ENCODE measurements around the gene PPP1R17.
A peak's percentile ranks its signal among the peaks of the same experiment; 100 is the strongest.

Gene PPP1R17

GRCh38 chr7:31687024-31687748 is at the start of gene PPP1R17:
Gene PPP1R17 (plus strand): TSS chr7:31687215. CDS start chr7:31692442, 5,227 bp downstream.
- DNase-seq (ENCODE audit: low spot score): no peak
- FAIRE-seq: no peak

- FAIRE-seq: no peak
- no peak for DNase-seq (ENCODE audit: low spot score)
These were observed 46.6 kb upstream of the PPP1R17 start for GRCh38 chr7:31640381-31640780.

- DNase-seq (ENCODE audit: low spot score): no peak
- FAIRE-seq: peak; percentile 30
These were observed 44.3 kb upstream of the PPP1R17 start for GRCh38 chr7:31642681-31643115.

- FAIRE-seq: peak; percentile 20
- no peak for DNase-seq (ENCODE audit: low spot score)
These were observed 40.1 kb upstream of the PPP1R17 start for GRCh38 chr7:31646942-31647341.

DNA sequence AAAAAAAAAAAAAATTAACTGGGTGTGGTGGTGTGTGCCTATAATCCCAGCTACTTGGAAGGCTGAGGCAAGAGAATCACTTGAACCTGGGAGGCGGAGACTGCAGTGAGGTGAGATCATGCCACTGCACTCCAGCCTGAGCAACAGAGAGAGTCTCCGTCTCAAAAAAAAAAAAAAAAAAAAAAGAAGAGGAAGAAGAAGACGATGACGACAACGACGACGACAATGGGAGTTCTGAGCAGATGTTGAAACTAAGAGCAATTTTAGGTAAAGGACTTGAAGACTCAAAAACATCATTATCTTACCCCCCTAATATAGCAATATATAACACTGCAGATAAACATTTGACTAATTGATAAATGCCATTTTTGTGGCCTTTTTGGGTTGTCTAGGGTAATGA is 39.5 kb upstream of the PPP1R17 start:
- FAIRE-seq: no peak
- DNase-seq (ENCODE audit: low spot score): no peak

DNA sequence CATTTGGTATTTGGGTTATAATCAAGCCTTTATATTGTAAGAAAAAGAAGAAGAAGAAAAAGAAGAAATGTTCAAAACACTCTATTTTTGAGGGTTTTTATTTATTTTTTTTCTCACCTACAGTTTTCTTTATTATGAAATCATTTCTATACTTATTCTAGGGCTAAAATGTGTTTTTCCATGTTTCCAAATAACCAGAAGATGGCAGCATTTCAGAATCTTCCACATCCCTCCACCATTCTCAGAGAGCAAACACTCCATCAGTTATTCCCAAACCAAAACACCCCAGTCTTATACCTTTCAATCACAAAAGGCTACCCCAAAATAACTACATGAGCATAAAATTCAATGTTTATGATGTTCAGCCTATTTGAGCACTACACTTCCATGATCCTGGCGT is 38.7 kb upstream of the PPP1R17 start:
- peak; percentile 18 for DNase-seq (ENCODE audit: low spot score)
- no peak for FAIRE-seq

DNA sequence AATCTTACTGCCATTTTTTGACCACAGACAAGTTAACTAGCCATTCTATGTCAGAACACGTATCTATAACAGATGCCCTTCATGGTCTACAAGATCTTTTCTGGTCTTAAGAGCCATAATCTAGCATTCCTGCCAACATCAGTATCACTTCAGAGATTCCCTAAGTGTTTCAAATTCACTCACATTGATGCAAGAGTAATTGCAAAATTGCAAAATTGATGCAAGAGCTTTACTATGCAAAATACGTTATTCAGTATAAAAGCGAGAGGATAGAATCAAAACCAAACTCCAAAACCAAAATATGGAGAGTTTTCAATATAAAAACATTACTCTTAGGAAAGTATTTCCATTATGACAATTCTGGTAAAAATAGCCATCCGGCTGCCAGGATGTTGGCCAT is 38.1 kb upstream of the PPP1R17 start:
- FAIRE-seq (no peak), DNase-seq (ENCODE audit: low spot score) (no peak)

DNA sequence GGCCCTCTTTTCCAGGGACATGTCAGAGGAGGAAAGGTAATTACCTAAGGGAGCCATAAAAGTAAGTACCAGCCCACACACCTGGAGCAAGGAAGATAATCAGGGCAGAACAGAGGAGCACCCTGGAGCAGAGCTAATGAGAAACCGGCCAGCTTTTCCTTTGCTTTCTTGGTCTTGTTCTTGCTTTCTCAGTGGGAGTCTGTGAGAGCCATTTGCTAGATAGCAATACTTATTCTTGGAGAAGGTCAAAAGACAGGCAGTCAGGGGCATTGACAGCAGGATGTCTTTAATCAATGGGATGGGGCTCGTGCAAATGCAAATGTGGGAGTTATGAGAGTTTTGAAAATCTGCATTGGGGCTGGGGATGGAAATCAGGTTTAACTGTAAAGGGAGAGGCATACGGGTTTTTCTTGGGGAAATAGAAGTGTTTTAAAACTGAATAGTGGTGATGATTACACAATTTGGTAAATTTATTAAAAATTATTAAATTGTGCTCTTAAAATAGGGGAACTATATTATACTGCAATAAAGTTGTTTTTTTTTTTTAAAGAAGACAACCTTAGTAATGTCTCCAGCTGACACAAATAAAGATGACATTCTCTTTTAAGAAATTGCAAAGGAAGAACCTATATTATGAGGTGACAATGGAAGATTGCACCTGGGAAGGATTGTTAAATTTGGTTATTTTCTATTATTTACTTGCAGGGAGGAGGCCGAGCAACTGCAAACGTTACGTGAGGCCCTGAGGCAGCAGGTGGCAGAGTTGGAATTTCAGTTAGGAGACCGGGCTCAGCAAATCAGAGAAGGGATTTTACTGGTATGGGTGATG is 35.6 kb upstream of the PPP1R17 start:
- FAIRE-seq (no peak), DNase-seq (ENCODE audit: low spot score) (no peak)

GRCh38 chr7:31652063-31652326 is 35.0 kb upstream of the PPP1R17 start:
- FAIRE-seq (no peak), DNase-seq (ENCODE audit: low spot score) (no peak)

GRCh38 chr7:31663072-31663471 is 23.9 kb upstream of the PPP1R17 start:
- DNase-seq (ENCODE audit: low spot score) (peak; percentile 20), FAIRE-seq (no peak)

GRCh38 chr7:31664890-31665289 is 22.1 kb upstream of the PPP1R17 start:
- no peak for DNase-seq (ENCODE audit: low spot score)
- no peak for FAIRE-seq

DNA sequence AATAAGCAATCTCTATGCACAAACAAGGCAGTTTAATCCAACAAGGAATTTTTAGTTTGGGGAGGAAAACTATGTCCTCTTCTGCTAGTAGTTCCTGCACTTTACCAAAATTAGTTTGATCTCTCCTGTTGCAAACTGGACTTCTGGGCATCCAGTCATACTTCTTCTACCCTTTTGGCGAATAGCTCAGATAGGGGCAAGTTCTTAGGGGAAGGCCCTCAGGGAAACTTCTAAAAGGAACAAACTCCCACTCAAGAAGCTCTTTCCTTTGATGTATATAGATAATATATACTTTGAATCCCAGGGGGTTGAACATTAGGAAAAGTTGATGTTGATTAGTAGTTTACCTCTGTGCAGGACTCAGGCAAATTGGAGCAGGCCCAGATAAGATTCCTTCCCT is 21.5 kb upstream of the PPP1R17 start:
- FAIRE-seq (no peak), DNase-seq (ENCODE audit: low spot score) (no peak)

DNA sequence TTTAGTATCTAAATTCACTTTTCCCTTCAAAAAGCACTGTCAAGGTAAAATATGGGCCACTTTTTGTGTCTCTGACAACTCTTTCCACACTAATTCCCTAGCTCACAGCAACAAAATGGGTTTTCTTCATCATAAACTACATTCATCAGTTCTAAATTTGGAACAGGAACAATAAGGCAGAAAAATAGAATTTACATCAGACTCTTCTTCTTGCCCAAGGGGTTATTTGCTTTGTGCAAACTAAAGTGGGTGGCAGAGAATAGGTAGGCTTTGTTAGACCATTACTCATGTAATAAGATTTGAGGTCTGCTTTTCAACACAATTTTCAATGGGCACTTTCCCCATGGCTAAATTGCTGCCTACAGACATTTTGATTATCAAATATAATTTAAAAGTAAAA is 17.6 kb upstream of the PPP1R17 start:
- no peak for FAIRE-seq
- no peak for DNase-seq (ENCODE audit: low spot score)

- DNase-seq (ENCODE audit: low spot score): no peak
- FAIRE-seq: no peak
These were observed 7.3 kb upstream of the PPP1R17 start for GRCh38 chr7:31679574-31680305.

- FAIRE-seq (no peak), DNase-seq (ENCODE audit: low spot score) (no peak)
These were observed 3.4 kb upstream of the PPP1R17 start for GRCh38 chr7:31683445-31684225.

DNA sequence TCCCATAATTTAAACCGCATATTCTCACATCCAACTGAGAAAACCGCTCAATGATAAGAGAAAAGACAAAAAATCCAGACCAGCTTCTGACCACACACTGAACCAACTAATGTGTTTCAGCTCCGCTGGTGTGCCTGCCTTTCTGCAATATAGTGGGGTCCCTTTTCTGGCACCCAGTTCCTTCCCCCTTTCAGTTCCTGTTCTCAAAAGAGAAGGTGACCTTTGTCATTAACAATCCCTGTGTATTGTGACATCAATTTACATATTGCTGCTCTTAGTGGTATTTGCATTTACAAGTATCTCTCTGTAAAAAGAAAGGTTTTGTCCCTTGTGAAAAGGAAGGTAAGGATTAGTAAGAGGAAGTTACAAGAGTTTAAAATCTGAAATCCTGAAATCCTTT is 1.4 kb downstream of the PPP1R17 start:
- DNase-seq (ENCODE audit: low spot score) (no peak), FAIRE-seq (no peak)

DNA sequence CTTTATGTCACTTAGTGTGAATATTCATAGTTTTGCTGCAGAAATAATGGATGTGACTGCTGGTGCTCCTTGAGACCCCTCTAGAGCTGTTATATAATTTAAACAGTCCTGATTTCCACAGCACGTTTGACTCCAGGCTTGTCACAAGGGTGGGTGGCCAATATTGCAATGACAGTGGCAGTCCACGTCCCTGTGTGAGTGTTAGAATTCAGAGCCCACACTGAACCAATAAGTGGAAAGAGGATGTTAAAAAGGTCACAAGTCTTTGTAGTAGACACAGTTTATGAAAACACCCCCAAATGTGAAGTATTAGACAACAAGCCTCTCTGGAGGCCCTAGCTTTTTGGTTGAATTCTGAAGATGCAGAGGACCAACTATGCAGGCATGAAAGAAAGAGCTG is 2.0 kb downstream of the PPP1R17 start:
- FAIRE-seq (no peak), DNase-seq (ENCODE audit: low spot score) (no peak)

DNA sequence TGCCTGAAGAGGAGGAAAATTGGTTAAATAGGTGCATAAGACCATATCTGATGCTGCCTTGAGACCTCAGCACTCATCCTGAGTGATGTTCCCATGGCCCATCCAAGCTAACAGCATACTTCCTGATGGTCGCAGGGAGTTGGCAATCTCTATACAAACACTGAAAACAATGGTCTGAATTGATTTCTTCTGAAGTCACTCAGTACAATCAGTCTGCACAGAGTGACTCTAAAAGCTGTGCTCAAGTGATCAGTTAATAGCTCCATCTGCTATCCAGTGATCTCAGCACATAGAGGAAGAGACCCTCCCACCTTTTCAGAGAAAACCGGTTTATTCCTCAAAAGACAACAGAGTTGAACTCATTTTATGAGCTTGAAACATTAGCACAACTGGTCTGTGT is 3.9 kb downstream of the PPP1R17 start:
- no peak for DNase-seq (ENCODE audit: low spot score)
- peak; percentile 76 for FAIRE-seq

DNA sequence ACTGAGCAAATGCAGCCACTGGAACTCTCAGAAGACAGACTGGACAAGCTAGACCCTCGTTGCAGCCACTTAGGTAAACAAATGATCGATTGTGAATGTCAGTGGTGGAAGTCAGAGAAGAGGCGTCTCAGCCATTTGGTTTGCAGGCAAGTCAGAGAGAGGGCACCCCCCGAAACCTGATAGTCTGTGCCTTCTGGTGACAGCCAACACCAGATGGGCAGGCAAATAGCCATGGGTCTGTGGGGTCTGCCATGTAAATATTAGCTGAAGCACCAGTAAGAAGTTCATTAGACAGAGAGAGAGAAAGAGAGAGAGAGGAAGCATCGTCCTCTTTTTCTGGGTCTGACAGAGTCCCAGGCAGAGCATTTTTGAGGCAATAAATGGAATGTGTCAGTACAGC is 5.4 kb downstream of the PPP1R17 start:
- FAIRE-seq: no peak
- DNase-seq (ENCODE audit: low spot score): no peak

DNA sequence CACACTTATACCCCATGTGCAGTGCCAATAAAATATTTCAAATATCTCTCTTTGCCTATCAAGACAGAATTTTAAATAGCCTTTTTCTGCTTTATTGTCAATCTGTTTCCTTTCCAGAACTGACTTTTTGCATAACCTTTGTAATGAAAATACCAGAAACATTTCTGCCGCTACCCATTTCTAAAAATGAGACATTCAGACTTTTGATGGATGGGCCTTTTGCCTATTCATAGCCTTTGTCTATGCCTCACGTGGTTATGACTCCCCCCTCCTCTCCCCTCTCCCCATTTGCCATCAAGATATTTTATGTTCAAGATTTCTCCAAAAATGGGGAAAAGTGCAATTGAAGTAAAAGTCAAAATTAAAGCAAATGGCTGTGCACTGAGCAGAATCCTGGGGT is 5.9 kb downstream of the PPP1R17 start:
- FAIRE-seq (no peak), DNase-seq (ENCODE audit: low spot score) (no peak)

- FAIRE-seq (peak; percentile 81), DNase-seq (ENCODE audit: low spot score) (no peak)
These were observed 9.0 kb downstream of the PPP1R17 start for GRCh38 chr7:31695859-31696614.
